Measurements from ENCODE around the gene TSEN15. TPM values are rescaled to one million over a fixed set of nuclear protein-coding genes. Genes with fewer than 3 reads are reported as not detected.

The TSEN15 gene
- total RNA-seq, 4 donors from 2014 or later, result 14.8 to 24.7 (median 21.3) TPM

GRCh38 chr1:184056921-184057555, 5.5 kb downstream of the TSEN15 start:
- Histone ChIP-seq H3K36me3 (peaks cover 3% of the 10 kb centered on the region), H3K27me3 (no peaks in the 10 kb centered on the region), H3K9me3 (no peaks in the 10 kb centered on the region), H3K4me3 (no peak overlapping the region), H3K27ac (no peak overlapping the region), H3K4me1 (peaks cover 24% of the 10 kb centered on the region)
- TF ChIP-seq POLR2AphosphoS5 (IDR thresholded peaks at IDR 0.05) (no peak), POLR2A (IDR thresholded peaks at IDR 0.05) (no peak), EP300 (IDR thresholded peaks at IDR 0.05) (no peak), CTCF (IDR thresholded peaks at IDR 0.05) (no peak)
- WGBS, result 50% methylated on average over 2 of the region's 2 CpGs
- DNase-seq (ENCODE audit: low spot score in 2 of 2), result no peak

GRCh38 chr1:184059887-184060286, 8.4 kb downstream of the TSEN15 start:
- no peaks in the 10 kb centered on the region for H3K4me1 ChIP-seq
- DNase-seq (ENCODE audit: low spot score in 2 of 2), result no peak
- H3K27ac ChIP-seq, result no peak overlapping the region
- no peaks in the 10 kb centered on the region for H3K9me3 ChIP-seq
- peaks cover 3% of the 10 kb centered on the region for H3K36me3 ChIP-seq
- no peak overlapping the region for H3K4me3 ChIP-seq
- no peaks in the 10 kb centered on the region for H3K27me3 ChIP-seq
- TF ChIP-seq CTCF (IDR thresholded peaks at IDR 0.05) (no peak), POLR2A (IDR thresholded peaks at IDR 0.05) (no peak), EP300 (IDR thresholded peaks at IDR 0.05) (no peak), POLR2AphosphoS5 (IDR thresholded peaks at IDR 0.05) (no peak)

DNA sequence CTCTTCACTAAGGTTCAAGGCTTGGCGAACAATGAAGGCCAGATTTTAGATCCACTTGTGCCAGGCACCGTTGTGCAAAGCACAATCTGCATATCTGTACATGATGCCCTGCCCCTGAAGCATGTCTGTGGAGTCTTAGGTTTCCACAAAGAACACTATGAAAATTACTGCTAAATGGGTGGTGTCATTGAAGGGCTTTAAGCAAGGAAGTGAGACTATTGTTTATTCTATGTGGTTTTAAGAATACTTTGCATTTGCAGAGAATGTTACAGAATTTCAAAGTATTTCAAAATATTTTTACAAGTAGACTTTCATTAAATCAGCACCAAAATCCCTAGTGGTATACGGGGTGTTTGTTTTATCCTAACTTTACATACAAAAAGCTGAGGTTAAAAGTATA, 8.8 kb downstream of the TSEN15 start:
- 94% methylated on average over 3 of the region's 3 CpGs for WGBS
- H3K27me3 ChIP-seq, result no peaks in the 10 kb centered on the region
- no peak overlapping the region for H3K4me3 ChIP-seq
- H3K27ac ChIP-seq, result no peak overlapping the region
- TF ChIP-seq EP300 (IDR thresholded peaks at IDR 0.05), result no peak
- TF ChIP-seq POLR2AphosphoS5 (IDR thresholded peaks at IDR 0.05), result no peak
- no peak for TF ChIP-seq POLR2A (IDR thresholded peaks at IDR 0.05)
- TF ChIP-seq CTCF (IDR thresholded peaks at IDR 0.05), result no peak
- no peak for DNase-seq (ENCODE audit: low spot score in 2 of 2)
- H3K9me3 ChIP-seq, result no peaks in the 10 kb centered on the region
- peaks cover 3% of the 10 kb centered on the region for H3K36me3 ChIP-seq
- H3K4me1 ChIP-seq, result no peaks in the 10 kb centered on the region

DNA sequence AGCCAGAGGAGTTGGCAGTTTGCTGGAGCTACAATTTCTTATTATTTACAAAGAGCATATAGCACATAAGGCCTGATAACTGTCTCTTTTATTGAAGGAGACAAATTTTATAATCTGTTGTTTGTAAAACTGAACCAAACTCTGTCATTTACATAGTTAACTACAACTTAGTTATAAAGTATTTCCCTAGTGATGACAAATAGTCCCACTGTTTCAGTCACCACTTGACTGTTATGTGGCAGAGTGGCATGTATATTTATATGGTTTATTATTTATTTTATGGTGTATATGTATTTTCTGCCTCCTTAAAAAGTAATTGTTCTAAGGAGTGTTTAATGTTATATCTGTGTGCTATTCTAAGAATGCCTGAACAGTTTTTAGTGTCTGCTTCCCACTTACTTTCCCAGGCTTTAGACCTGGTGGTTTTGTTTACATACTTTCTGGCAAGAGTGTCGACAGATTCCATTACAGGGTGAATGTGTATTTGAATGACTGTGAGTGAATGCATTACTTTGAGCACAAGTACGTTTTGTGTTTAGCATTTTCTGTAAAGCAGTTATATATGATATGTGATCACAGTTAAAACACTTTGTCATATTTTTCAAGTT, 10.0 kb downstream of the TSEN15 start:
- 87% methylated on average over 2 of the region's 2 CpGs for WGBS
- no peak for DNase-seq (ENCODE audit: low spot score in 2 of 2)
- Histone ChIP-seq H3K36me3 (peaks cover 9% of the 10 kb centered on the region), H3K4me3 (no peak overlapping the region), H3K27me3 (no peaks in the 10 kb centered on the region), H3K4me1 (no peaks in the 10 kb centered on the region), H3K27ac (no peak overlapping the region), H3K9me3 (no peaks in the 10 kb centered on the region)
- TF ChIP-seq EP300 (IDR thresholded peaks at IDR 0.05) (no peak), CTCF (IDR thresholded peaks at IDR 0.05) (no peak), POLR2AphosphoS5 (IDR thresholded peaks at IDR 0.05) (no peak), POLR2A (IDR thresholded peaks at IDR 0.05) (no peak)

DNA sequence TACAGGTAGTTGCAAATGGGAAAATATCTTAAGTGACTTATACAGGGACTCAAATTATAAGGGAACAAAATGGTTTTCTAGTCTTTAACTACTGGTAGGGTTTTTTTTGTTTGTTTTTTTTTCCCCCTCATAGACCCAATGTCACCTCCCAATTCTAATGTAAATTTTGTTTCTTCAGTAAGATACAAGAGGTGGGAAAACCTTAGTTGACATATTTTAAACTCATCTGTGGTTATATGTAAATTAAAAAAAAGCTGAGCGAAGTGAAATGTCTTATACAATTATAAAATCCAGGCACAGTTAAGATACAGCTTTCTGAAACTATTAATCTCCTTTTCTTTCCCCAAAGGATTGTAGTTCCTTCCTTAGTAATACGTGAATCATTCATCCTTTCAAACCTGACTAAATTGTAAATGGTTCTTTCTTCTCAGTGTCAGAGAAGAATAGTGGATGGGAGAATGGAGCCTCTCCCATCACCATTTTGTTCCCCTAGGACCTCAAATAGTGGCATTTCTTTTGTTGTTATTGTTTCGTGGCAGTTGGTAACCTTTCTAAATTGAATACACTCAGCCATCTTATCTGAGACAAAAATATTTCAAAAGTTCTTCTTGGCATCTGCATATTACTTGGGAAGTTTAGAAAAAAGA, 11.2 kb downstream of the TSEN15 start:
- Histone ChIP-seq H3K4me3 (no peak overlapping the region), H3K27ac (no peak overlapping the region), H3K4me1 (no peaks in the 10 kb centered on the region), H3K27me3 (no peaks in the 10 kb centered on the region), H3K9me3 (no peaks in the 10 kb centered on the region), H3K36me3 (peaks cover 12% of the 10 kb centered on the region)
- DNase-seq (ENCODE audit: low spot score in 2 of 2), result no peak
- TF ChIP-seq CTCF (IDR thresholded peaks at IDR 0.05) (no peak), EP300 (IDR thresholded peaks at IDR 0.05) (no peak), POLR2A (IDR thresholded peaks at IDR 0.05) (no peak), POLR2AphosphoS5 (IDR thresholded peaks at IDR 0.05) (no peak)
- 91% methylated on average over 3 of the region's 3 CpGs for WGBS

All from suprapubic skin (tissue), 4 donors.